Activated T-helper 1 cell treated with anti-CD3 and anti-CD28 coated beads, Interleukin-2, amount 50 U/mL, for 16 hours (primary cell): ENCODE measurements around the gene SFXN5.

ENCODE experiments used
- DNase-seq, 2 donors: peaks; one replicate each; pipeline ENCODE4 v3.0.0-alpha.2; 2020; ENCODE audit warnings: low read depth in 1 of 2, low spot score in 1 of 2

The SFXN5 gene

GRCh38 chr2:72943540-72944395, 127.7 kb downstream of the SFXN5 start:
- DNase-seq: no peak

DNA sequence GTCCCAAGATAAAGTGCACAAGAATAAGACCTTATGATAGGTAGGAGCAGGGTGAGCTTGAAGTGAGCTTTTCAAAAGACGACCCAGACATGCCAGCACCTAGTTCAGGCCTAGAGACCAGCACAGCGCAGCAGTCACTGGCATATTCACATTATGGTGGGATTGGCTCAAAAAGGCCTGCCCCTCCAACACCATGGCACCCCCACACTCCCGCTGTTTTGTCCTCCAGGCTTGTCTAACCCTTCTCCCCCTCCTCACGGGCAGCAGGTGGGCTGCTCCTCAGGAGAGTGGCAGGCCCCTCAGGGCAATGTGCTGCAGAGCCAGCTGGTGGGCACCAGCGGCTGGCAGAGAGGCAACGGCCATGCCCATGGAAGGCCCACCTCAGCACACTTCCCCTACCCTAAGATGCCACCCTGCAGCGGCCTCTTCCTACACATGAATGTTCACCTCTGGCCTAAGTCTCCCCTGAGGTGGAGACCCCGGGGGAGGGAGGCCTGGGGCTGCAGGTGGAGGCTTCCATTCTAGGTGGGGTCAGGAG, 128.6 kb downstream of the SFXN5 start:
- no peak for DNase-seq

DNA sequence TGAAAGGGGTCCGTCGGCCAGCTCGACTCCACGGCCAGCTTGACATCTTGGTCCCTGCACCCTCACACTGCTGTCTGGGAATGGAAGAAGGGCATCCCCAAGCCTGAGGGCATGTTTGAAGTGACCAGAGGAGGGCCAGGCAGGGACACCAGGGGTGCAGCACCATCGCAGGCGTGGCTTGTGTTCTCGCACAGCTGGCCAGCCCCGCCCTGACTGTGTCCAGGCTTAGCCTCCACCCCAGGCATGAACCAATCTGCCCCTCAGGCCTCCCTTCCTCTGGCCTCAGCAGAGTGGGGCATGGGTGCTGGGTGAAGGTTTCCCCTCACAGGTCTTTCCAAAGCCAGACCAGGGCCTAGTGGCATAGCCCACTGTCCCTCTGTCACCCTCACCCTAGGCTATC, 129.2 kb downstream of the SFXN5 start:
- DNase-seq: no peak

DNA sequence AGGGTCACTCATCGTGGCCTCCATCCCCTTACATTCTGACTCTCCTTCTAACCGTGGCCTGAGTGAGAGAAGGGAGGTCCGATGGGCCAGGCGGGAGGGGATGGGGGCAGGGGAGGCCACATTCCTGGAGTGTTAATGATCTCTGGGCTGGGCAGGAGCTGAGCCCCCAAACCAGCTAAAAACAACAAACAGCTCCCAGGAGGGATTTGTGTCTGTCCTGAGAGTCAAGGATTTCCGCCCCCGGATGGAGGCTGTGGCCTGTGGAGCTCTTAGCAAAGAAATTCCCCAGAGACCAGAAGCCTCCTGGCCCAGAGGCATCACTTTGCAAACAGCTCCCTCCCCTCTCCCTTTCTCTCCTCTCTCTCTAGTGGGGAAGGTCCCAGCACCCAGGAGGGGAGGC, 130.7 kb downstream of the SFXN5 start:
- no peak for DNase-seq

GRCh38 chr2:72940361-72940760, 131.2 kb downstream of the SFXN5 start:
- DNase-seq: no peak

- no peak for DNase-seq
These were observed 133.1 kb downstream of the SFXN5 start for GRCh38 chr2:72938455-72938854.

GRCh38 chr2:72937356-72937669, 134.2 kb downstream of the SFXN5 start:
- DNase-seq: no peak

DNA sequence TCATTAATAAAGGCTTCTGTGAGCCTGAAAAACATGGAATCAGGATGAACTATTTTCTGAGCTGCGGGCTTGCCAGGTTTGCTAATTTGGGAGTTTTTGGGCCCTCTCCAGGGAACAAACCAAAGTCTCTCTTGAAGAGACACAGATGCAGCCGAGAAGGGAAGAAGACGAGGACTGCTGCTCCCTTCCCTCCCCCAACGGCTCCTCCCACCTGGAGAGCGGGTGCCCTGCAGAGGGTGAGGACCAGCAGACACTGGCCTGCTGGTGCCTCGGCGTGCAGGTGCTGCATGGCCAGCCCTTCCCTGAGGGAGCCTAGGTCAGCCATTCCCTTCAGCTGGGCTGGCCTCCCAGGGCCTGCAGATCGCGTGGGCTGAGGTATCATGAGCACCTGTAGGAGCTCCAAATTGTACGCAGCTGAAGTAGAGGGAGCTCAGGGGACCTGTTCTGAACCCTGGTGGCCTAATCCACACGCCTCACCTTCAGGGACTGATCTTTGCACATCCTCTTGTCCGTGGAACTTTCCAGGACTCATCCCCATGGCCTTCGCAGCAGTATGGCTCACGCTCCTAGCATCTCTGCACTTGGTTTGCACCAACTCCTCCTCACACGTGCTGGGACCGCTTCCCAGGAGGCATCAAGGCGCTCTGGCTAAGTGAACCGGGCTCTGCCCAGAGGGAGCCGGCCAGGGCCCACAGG, 134.7 kb downstream of the SFXN5 start:
- DNase-seq: no peak

DNA sequence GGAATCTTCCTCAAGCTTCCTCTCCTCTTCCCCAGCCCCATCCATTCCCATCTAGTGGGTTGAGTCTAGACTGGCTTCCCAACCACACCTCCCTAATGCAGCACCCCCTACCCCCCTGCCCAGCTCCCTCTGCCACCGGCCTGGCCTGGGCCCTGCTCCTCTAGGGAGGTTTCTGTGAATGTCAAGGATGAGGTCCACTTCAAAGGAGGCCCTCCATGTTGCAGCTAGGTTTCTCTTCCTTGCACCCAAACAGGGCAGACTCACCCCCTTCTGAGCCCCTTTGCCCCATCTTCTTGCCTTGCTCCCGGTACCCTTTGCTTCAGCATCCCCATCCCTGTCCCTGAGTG, 135.9 kb downstream of the SFXN5 start:
- no peak for DNase-seq

GRCh38 chr2:72934683-72935610, 136.6 kb downstream of the SFXN5 start:
- DNase-seq: no peak

DNA sequence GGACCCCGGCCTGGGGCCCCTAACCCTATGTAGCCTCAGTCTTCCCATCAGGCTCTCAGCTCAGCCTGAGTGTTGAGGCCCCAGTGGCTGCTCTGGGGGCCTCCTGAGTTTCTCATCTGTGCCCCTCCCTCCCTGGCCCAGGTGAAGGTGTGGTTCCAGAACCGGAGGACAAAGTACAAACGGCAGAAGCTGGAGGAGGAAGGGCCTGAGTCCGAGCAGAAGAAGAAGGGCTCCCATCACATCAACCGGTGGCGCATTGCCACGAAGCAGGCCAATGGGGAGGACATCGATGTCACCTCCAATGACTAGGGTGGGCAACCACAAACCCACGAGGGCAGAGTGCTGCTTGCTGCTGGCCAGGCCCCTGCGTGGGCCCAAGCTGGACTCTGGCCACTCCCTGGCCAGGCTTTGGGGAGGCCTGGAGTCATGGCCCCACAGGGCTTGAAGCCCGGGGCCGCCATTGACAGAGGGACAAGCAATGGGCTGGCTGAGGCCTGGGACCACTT, 137.8 kb downstream of the SFXN5 start:
- no peak for DNase-seq

- no peak for DNase-seq
These were observed 138.3 kb downstream of the SFXN5 start for GRCh38 chr2:72933207-72933606.

GRCh38 chr2:72932805-72933204, 138.7 kb downstream of the SFXN5 start:
- DNase-seq: no peak

DNA sequence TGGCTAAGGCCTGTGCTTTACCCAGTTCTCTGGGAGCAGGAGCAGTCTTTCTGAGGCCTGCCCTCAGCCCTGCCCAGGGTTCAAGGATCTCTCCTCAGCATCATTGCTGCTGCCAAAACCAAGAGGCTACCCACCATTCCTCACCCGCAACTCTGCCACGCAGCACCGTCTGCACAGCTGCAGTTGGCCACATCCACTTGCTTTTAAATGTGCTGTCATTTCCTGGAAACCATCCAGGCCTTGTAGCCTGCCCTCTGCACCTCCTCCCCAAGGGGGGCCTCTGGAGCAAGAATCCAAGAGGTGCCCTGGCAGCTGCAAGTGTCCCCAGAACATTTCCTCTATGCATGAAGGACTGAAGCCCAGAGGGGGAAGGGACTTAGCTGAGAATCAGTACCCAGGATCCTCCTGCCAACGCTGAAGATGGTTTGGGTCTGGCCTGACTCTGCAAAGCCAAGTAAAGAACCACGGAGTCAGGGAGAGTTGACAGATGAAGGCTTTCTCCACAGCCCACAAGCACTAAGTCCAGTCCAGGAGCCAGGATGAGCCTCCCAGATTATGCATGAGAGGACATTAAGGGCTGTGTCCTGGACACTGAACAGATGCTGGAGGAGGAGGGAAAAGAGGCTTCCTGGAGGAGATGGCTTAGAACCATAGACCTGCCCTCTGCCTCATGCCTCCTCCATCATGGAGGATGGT, 139.3 kb downstream of the SFXN5 start:
- no peak for DNase-seq

DNA sequence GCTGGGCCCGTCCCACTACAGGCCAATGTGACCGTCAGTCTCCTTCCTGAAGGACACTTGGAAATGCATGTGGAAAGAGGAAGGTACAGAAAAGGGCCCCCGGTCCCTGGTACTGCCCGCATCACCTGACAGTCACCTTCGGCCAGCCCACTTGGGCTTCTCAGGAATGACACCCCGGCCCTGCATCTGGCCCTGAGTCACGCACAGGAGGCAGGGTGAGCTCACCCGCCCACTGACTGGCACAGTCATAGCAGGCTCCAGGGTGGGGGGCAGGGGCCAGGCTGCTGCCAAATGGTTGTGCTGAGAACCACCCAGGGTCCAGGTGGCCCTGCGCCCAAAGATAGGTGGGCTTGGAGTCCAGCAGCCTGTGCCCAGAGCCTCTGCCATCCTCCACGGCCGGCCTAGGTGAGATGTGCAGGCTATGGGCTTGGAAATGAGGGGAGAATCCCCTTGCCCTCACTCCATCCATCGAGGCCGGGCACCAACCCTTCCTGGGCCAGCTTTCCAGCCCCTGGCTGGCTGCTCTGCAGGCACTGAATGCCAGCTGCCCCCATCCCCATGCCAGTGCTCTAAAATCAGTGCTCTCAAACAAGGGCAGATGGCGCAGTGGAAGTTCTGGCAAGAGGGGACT, 140.1 kb downstream of the SFXN5 start:
- DNase-seq: no peak

DNA sequence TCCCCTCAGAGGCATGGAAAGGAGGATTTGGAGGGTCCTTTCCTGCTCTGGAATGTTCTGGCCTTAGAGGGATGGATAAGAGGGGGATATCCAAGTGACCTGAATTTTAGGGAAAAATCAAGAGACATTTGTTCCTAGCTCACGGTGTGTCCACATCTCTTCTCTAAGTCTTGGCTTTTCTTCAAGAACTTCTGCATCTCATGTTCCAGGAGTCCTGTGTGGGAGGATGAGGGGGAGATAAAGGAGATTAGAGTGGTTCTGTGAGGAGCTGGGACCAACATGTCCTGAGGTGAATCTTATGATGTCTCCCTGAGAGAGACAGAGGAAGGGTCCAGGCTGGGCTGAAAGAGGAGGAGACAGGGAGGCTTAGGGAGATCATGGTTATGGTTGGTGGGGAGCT, 142.5 kb downstream of the SFXN5 start:
- DNase-seq: no peak

DNA sequence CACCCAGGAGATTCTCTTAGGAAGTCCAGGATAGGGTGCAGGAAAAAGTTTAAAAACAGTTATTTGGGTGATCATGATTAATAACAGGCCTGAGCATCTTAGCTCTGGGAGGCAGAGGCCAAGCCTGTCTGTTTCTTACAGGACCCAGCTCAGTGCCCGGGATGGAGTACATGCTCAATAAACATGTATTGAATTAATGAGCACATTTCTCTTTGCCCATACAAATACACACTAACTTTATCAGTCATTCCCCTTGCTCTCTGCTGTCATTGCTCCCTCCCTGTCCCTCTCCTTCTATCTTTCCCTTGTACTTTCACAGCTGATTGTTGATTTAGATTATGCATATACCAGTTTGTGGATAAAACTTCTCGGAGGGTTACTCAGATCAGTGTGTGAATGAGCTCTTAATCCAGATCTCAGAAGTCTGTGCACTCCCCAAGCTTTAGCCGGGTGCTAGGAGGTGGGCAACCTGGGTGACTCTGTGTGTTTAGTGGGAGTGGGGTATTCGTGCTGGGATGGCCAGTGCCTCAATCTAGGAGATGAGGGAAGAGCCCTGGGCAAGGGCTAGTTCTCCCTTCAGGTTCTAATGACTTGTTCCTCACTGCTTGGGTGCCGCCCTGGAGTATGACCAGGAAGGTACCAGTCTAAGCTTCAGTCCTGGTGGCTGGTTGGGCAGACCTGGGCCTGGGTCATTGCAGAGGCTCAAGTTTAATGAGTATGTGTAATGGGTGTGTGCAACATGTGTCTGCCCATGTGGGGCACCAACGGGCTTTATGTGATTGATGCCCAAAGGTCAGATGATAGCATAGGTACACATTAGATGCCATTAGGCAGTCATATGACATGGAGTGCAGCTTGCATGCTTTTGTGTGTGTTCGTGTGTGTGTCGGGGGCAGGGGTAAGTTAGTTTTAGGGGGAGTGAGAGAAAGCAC, 143.6 kb downstream of the SFXN5 start:
- no peak for DNase-seq

DNA sequence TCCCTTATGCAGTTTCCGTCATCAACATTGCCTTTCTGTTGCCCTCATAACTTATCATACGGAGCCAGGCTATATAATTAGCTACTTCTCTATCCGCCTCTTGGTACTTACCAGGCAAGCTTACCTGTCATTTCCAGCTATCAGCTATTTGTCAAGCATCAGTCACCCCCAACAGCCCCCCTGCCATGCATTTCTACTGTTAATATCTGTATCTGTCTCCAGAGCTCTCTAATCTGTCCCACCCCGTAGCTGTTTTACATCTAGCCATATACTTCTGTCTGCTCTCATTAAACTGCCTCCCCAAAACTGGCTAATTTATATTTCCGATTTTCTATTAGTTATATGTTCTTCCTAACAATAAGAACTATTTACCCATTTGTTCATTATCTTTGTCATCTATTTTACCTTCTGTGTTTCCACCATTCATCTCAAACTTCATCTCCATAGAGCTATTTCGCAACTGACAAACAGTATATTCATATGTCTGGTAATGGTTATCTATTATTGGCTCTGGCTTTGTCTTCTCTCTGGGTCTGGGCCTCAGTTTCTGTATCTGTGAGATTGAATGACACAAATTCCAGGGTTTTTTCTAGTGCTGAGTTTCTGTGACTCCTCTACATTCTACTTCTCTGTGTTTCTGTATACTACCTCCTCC, 144.6 kb downstream of the SFXN5 start:
- no peak for DNase-seq

- no peak for DNase-seq
These were observed 145.1 kb downstream of the SFXN5 start for GRCh38 chr2:72926368-72926767.
